Medulla oblongata (tissue), 1 donor: ENCODE data around the gene TEC.
A peak's percentile ranks its signal among the peaks of the same experiment; 100 is the strongest.

Experiments used
- DNase-seq: peaks from one replicate; pipeline ENCODE4 v3.0.0-alpha.2; 2015; ENCODE audit errors: extremely low spot score

TEC gene

DNA sequence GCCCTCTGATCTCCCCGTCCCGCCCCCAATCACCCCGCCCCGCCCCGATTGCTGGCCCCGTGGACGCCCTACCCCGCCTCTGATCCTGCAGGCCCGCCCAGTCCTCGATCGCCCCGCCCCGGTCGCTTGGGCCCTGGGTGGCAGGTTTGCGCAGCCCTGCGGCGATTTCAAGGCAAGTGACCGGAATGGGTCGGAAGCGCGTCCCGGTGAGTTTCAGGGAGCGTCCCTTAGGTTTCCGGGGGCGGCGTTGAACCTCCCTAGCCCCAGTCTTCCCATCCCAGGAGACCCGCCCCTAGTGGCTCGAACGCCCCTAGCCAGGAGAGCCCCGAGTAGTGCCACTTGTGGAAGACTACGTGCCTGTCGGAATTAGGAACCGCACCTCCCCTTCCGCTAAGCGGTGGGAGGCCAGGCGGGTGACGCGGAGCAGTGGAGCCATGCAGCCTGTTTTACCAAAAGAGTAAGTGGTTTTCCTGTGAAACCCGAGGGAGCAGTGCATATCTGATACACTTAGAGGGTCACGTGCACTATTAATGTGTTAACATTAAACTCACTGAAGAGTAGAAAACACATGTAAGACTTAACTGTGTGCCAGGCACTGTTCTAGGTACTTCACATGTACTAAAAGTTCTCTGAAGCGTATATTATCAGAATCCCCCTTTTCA lies 354 bp upstream of the TEC start:
- DNase-seq, result peak; percentile 70

DNA sequence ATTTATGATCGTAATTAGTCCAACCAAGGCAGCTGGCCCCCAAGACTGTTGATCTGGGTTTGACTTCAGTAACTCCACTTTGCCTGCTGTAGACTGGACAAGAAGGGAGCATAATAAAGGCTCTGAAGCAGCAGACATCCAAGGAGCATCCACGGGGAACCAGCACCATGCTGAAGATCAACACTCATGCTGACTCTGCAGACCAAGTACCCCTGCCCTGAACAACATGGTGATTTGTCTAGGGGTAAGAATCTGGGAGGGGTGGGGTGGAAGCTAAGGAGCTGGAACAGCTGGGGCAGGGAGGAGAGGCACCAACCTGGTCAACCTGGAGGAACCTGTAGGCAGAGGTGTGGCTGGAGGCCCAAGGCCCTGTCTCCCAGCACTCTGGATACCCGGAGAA lies 2.1 kb downstream of the TEC start:
- no peak for DNase-seq

- no peak for DNase-seq
Observed at GRCh38 chr4:48266781-48267180, 2.9 kb downstream of the TEC start.

GRCh38 chr4:48262926-48263325 lies 6.7 kb downstream of the TEC start:
- DNase-seq, result no peak

DNA sequence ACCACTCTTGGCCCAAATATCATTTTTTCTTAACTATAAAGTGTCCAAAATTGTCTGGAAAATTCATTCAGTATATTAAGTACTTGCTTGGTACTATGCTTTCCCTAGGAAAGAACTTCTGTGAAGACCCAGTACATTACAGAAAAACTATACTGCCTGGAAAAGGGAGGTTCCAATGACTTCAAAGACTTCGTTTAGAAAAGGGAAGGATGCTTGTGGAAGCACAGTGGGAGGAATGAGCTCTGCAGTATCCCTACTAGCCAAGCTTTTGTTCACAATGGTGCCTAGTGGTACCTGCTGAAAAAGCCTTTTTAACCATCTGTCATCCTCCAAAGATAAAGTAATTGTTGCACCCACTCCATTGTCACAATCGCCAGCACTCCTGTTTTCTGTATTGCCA lies 7.2 kb downstream of the TEC start:
- DNase-seq, result no peak

DNA sequence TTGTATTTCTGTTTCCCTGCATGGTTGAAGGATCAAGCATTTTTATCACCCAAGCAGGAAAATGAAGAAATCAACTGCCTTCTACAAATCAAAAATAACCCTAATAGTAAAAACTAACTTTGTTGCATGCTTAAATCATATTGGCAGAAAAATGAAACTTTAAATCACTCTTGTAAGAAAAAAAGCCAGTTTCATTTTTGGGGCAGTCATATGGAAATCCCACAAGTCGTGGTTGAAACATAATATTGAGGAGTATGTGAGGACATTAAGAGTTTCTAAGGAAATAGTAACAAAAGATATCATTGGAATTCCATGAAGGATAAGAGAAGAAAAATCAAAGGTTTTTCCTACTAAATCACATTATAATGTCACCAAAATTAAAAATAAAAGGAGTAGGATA lies 8.4 kb downstream of the TEC start:
- no peak for DNase-seq

DNA sequence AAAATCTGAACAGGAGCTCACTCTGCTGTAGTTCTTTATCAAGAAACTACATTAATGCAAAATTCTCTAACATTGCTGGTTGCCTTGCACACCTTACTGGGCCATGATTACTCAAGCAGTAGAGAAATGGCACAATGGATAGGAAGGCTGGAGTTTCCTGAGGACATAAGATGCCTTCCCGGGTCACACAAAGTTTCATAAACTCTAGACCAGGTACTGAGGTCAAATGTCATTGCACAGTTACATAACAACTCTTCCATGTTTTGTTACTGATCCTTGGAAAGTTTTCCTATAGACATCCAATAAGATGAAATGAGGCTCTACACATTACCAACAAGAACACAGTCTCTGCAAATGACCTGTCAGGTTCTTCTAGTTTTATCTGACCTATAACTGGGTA lies 9.9 kb downstream of the TEC start:
- DNase-seq, result no peak

DNA sequence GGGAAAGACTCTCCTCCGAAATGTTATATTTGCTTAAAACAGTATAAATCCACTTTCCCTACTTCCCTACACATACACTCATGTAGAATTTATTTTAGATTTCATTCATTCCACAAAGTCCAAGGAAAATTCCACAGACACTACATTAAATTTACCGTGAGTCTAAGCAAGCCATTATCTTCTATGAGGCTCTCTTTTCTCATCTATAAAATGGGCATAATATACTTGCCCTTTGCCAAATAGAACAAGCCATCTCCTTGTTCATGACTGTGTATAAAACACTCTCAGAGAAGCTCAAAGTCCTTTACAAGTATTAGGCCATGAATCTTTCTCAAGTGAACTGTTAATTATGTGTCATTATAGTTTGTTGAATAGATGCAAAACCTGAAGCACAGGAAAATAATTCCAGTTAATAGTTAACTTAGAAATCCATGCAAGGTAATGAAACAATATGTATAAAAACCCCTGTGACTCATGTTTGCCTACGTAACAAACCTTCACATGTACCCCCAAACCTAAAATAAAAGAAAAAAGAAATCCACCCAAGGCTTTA lies 10.7 kb downstream of the TEC start:
- DNase-seq, result no peak

DNA sequence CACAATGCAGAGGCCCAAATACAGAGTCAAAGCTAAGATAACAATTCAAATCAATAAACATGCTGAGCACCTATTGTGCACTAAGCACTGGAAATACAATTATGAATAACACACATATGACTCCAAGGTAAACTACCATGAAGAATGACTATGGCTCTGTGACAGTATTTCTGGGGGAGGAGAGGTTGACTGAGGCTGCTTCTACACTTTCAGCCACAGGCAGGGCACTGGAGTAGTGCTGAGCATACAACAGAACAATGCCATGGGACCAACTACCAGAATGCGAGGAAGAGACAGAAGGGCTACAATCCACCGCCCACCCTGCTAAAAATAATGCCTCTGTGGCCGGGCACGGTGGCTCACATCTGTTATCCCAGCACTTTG lies 13.7 kb downstream of the TEC start:
- DNase-seq, result no peak

GRCh38 chr4:48255072-48255958 lies 14.3 kb downstream of the TEC start:
- DNase-seq, result no peak

GRCh38 chr4:48254381-48255071 lies 15.1 kb downstream of the TEC start:
- DNase-seq, result no peak

DNA sequence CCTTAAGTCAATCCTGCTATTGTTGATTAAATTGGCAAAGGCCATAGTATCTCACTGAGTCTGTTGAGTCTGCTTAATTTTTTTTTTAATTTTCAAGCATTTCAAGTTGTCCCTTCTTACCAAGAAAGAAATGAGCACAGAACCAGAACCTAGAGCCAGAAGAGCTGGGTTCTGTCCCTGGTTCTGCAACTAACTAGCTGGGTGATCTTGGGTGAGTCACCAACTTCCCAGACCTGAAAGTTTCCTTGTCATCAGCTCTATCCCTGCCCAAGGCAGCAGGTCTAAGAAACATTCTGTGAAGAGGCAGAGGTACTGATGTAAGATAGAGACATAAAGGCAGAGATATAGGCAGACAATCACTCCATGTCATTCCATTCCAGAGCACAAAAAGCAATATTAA lies 17.3 kb downstream of the TEC start:
- no peak for DNase-seq

- DNase-seq, result no peak
Observed at GRCh38 chr4:48250980-48251379, 18.7 kb downstream of the TEC start.

- no peak for DNase-seq
Observed at GRCh38 chr4:48250343-48250742, 19.3 kb downstream of the TEC start.

DNA sequence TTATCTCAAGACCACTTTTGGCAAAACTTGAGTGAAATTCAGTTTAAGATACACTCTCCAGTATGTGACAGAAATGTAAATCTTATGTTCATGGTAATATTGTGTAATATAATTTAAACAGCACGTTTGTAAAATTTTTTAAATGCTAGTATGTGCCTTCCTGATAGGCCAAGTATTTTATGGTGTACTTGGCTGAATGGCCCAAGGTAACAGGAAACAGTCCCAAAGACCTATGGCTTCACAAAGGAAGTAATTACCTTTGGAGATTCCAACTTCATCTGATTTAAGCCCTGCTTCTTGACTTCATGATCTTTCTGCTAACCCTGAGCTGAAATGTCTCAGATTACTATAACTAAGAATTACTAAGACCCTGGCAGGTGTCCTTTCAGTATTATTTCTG lies 20.3 kb downstream of the TEC start:
- no peak for DNase-seq

GRCh38 chr4:48248559-48248953 lies 21.1 kb downstream of the TEC start:
- no peak for DNase-seq

DNA sequence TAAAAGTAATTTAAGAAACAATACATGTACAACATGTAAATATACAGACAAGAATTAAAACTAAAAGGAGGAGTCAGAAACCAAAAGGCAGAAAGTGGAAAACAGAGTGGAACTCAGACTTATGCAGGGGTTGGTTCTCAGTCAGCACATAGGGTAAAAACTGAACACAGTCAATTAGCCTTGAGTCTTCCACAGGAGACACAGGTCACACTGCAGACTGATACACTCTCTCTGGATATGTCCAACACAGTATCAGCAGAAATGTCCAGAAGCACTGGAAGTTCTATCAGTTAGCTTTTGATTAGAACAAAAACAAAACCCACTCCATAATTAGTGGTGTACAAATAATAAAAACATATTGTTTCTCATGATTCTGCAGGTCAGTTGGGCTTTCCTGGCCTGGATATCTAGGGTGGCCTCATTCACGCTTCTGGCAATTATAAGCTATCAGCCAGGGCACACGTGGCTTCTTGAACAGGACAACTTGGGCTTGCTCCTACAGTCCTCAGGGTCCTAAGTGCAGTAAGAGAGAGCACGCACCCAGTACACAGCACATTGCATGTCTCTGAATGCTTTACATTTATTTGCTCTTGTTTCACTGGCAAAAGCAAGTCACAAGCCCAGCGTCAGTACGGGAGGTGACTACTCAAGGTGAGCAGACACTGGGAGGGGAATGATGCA lies 21.6 kb downstream of the TEC start:
- no peak for DNase-seq

DNA sequence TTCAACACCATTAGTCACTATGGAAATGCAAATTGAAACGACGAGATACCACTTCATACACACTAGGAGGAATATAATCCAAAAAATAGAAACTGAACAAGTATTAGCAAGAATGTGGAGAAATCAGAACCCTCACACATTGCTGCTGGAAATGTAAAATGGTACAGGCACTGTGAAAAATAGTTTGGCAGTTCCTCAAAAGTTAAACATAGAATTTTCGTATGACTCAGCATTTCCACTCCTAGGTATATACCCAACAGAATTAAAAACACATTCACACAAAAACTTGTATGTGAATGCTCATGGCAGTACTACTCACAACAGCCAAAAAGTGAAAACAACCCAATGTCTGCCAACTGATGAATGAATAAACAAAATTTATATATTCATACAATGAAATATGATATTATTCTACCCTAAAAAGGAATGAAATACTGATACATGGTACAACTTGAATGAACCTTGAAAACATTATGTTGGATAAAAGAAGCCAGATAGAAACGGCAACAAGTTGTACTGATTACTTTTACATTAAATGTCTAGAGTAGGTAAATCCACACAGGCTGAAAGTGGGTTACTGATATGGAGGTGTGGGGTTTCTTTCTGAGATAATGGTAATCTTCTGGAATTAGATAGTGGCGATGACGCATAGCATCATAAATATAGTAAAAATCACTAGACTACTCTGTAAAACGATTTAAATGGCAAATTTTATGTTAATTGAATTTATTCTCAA lies 22.3 kb downstream of the TEC start:
- DNase-seq, result no peak

GRCh38 chr4:48244665-48245064 lies 25.0 kb downstream of the TEC start:
- no peak for DNase-seq

GRCh38 chr4:48243887-48244286 lies 25.8 kb downstream of the TEC start:
- DNase-seq, result no peak

DNA sequence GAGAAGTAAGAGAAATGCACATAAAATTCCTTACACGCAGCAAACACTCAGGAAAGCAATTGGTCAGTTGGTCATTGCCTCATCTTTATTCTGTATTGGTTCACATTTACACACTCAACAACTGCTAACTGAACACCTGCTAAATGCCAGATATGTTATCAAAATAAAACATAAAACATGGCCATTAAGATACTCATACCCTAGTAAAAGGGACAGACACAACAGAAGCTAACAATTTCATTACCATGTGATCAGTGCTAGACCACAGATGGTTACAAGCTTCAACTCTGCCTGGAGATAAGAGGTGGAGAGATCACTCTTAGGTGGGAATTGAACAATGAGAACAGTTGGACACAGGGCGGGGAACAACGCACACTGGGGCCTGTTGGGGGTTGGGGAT lies 26.2 kb downstream of the TEC start:
- no peak for DNase-seq
